ENCODE results near the gene GPATCH11.

The GPATCH11 gene

GRCh38 chr2:37083873-37084794 lies at the start of gene GPATCH11, which contains the start of gene HEATR5B:
GPATCH11 (plus strand) TSS chr2:37084518; CDS start chr2:37088382, 3,864 bp downstream.
HEATR5B (minus strand) TSS chr2:37084372; CDS start chr2:37083414, 958 bp downstream.
- Histone ChIP-seq H3K4me3 (ENCODE audit: severe bottlenecking) (peak within 1 kb of the TSS; percentile 68), H3K36me3 (ENCODE audit: low read depth) (peaks cover 23% of the 10 kb centered on the region), H3K27ac (ENCODE audit: poor library complexity, severe bottlenecking) (peak within 1 kb of the TSS; percentile 36), H3K9me3 (ENCODE audit: severe bottlenecking) (no peaks in the 10 kb centered on the region), H3K27me3 (ENCODE audit: insufficient read depth, poor library complexity, severe bottlenecking) (no peaks in the 10 kb centered on the region), H3K4me1 (ENCODE audit: insufficient read depth, poor library complexity, severe bottlenecking) (peaks cover 14% of the 10 kb centered on the region)
- peak; percentile 96 for DNase-seq (ENCODE audit: low spot score)
- no peak for TF ChIP-seq CTCF (IDR thresholded peaks at IDR 0.05; ENCODE audit: poor library complexity, severe bottlenecking)
- ATAC-seq (ENCODE audit: low read depth): peak; percentile 92

- ATAC-seq (ENCODE audit: low read depth) (no peak), DNase-seq (ENCODE audit: low spot score) (no peak)
- Histone ChIP-seq H3K4me1 (ENCODE audit: insufficient read depth, poor library complexity, severe bottlenecking) (no peaks in the 10 kb centered on the region), H3K4me3 (ENCODE audit: severe bottlenecking) (no peak overlapping the region), H3K36me3 (ENCODE audit: low read depth) (peaks cover 37% of the 10 kb centered on the region), H3K27me3 (ENCODE audit: insufficient read depth, poor library complexity, severe bottlenecking) (no peaks in the 10 kb centered on the region), H3K27ac (ENCODE audit: poor library complexity, severe bottlenecking) (no peak overlapping the region), H3K9me3 (ENCODE audit: severe bottlenecking) (no peaks in the 10 kb centered on the region)
- no peak for TF ChIP-seq CTCF (IDR thresholded peaks at IDR 0.05; ENCODE audit: poor library complexity, severe bottlenecking)
Measured at GRCh38 chr2:37037771-37038170, 46.5 kb upstream of the GPATCH11 start.

GRCh38 chr2:37039580-37039979 lies 44.7 kb upstream of the GPATCH11 start:
- TF ChIP-seq CTCF (IDR thresholded peaks at IDR 0.05; ENCODE audit: poor library complexity, severe bottlenecking): no peak
- ATAC-seq (ENCODE audit: low read depth) (no peak), DNase-seq (ENCODE audit: low spot score) (no peak)
- Histone ChIP-seq H3K27me3 (ENCODE audit: insufficient read depth, poor library complexity, severe bottlenecking) (no peaks in the 10 kb centered on the region), H3K27ac (ENCODE audit: poor library complexity, severe bottlenecking) (no peak overlapping the region), H3K9me3 (ENCODE audit: severe bottlenecking) (no peaks in the 10 kb centered on the region), H3K4me3 (ENCODE audit: severe bottlenecking) (no peak overlapping the region), H3K4me1 (ENCODE audit: insufficient read depth, poor library complexity, severe bottlenecking) (no peaks in the 10 kb centered on the region), H3K36me3 (ENCODE audit: low read depth) (peaks cover 37% of the 10 kb centered on the region)

GRCh38 chr2:37052600-37053332 lies 31.6 kb upstream of the GPATCH11 start:
- Histone ChIP-seq H3K4me3 (ENCODE audit: severe bottlenecking) (no peak overlapping the region), H3K9me3 (ENCODE audit: severe bottlenecking) (no peaks in the 10 kb centered on the region), H3K36me3 (ENCODE audit: low read depth) (peaks cover 53% of the 10 kb centered on the region), H3K27ac (ENCODE audit: poor library complexity, severe bottlenecking) (peak overlapping the region; percentile 29), H3K4me1 (ENCODE audit: insufficient read depth, poor library complexity, severe bottlenecking) (peaks cover 14% of the 10 kb centered on the region), H3K27me3 (ENCODE audit: insufficient read depth, poor library complexity, severe bottlenecking) (no peaks in the 10 kb centered on the region)
- ATAC-seq (ENCODE audit: low read depth): peak; percentile 78
- no peak for TF ChIP-seq CTCF (IDR thresholded peaks at IDR 0.05; ENCODE audit: poor library complexity, severe bottlenecking)
- DNase-seq (ENCODE audit: low spot score): no peak
